ENCODE data around the gene CD52. TPM values are rescaled to one million over a fixed set of nuclear protein-coding genes. Genes with fewer than 3 reads are reported as not detected.

The CD52 gene
- total and polyA plus RNA-seq, 2 of the 13 experiments (the other 11 are each of a cell fraction or from before 2014, with no cell fraction given), result 0.32 TPM; not detected in 1

DNA sequence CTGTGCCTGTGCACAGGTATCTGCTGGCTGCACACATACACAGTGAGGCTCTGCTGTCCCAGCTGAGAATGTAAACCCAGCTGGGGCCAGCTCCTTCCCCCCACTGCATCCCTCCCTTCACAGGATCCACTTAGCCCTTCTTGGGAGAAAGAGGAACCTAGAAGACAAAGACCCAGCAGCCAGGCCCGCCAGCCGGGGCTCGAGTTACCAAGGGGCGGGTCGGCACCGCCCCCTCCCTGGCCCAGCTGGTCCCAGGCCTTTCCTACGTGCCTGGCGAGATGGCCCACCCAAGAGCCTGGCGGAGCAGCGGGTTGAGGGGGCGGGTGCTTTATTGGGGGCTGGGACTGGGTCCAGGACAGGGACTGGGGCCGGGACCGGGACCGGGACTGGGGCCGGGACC, 35.8 kb upstream of the CD52 start:
- no peak overlapping the region for H3K27ac ChIP-seq (ENCODE audit: extremely low read length, insufficient read depth, low read length)
- H3K9me3 ChIP-seq (ENCODE audit: low read length), result no peaks in the 10 kb centered on the region
- H3K36me3 ChIP-seq (replicated peaks in 1 of 2; ENCODE audit: control insufficient read depth in 1 of 2, insufficient read depth in 2 of 2, low read length in 2 of 2), result peaks cover 8 to 15% of the 10 kb centered on the region in 2 experiments; a peak in 4 of 5 replicates
- no peak overlapping the region for H3K9ac ChIP-seq (ENCODE audit: insufficient read depth, low read depth, low read length)
- no peaks in the 10 kb centered on the region for H3K79me2 ChIP-seq (ENCODE audit: insufficient read depth, low read length)
- no peak for ATAC-seq
- H3K4me2 ChIP-seq (ENCODE audit: low read depth, low read length), result no peak overlapping the region
- no TSS peak for BruUV-seq (replicated peaks)
- intact Hi-C loops (cut with micrococcal nuclease; ENCODE audit: unreplicated experiment) (no loop called here), in situ Hi-C loops (cut with HindIII; ENCODE audit: extremely low pct_ligation_motif_present, low pct_unique_long_range_greater_than_20kb) (loop anchor here (5.0 kb wide), 2 partner anchors 40 to 110 kb away; no protein-coding TSS in a partner anchor)
- POLR2A ChIA-PET, result no interaction called here
- no peaks in the 10 kb centered on the region for H3K27me3 ChIP-seq (ENCODE audit: control insufficient read depth in 1 of 2, insufficient read depth in 2 of 2, low read length in 2 of 2)
- no peak overlapping the region for H2AFZ ChIP-seq (ENCODE audit: low read length)
- no peak overlapping the region for H3K4me3 ChIP-seq (replicated peaks in 1 of 3; ENCODE audit: insufficient read depth in 1 of 3, low read depth in 2 of 3, low read length in 3 of 3)
- DNase-seq (ENCODE audit: low spot score), result no peak
- WGBS (ENCODE audit: low lambda C conversion rate), result 88% methylated on average over 13 of the region's 15 CpGs
- peaks cover 31% of the 10 kb centered on the region for H3K4me1 ChIP-seq (ENCODE audit: insufficient read depth, low read length)
- no peak for FAIRE-seq
- CTCF ChIA-PET (ENCODE audit: low intra/inter-chr PET ratio, low total read pairs), result interaction anchor here (0.9 kb wide), 1 partner anchor 82 kb away, joined by 3 read pairs; no protein-coding TSS in a partner anchor
- H4K20me1 ChIP-seq (ENCODE audit: insufficient read depth, low read length), result no peaks in the 10 kb centered on the region
- TF ChIP-seq ZNF383 (CRISPR knock-in tag; IDR thresholded peaks at IDR 0.05; ENCODE audit: borderline replicate concordance) (no peak), FOXA3 (CRISPR knock-in tag; IDR thresholded peaks at IDR 0.05) (no peak), ZNF788 (CRISPR knock-in tag; IDR thresholded peaks at IDR 0.05; ENCODE audit: borderline replicate concordance) (no peak), REXO4 (CRISPR knock-in tag; IDR thresholded peaks at IDR 0.05; ENCODE audit: borderline replicate concordance) (no peak), ZNF75D (CRISPR knock-in tag; IDR thresholded peaks at IDR 0.05; ENCODE audit: borderline replicate concordance) (no peak), ZNF263 (CRISPR knock-in tag; IDR thresholded peaks at IDR 0.05) (no peak), HOXA5 (CRISPR knock-in tag; IDR thresholded peaks at IDR 0.05) (no peak), EEA1 (CRISPR knock-in tag; IDR thresholded peaks at IDR 0.05; ENCODE audit: borderline replicate concordance) (no peak), SAFB2 (CRISPR knock-in tag; IDR thresholded peaks at IDR 0.05; ENCODE audit: borderline replicate concordance, low read depth) (no peak), ZNF883 (CRISPR knock-in tag; IDR thresholded peaks at IDR 0.05; ENCODE audit: not compliant biosample characterization) (no peak), NAIF1 (CRISPR knock-in tag; IDR thresholded peaks at IDR 0.05; ENCODE audit: borderline replicate concordance) (no peak), POGZ (CRISPR knock-in tag; IDR thresholded peaks at IDR 0.05) (no peak), SOX13 (IDR thresholded peaks at IDR 0.05) (no peak), SOX13 (CRISPR knock-in tag; conservative IDR thresholded peaks at IDR 0.05 in 1 of 2, IDR thresholded peaks at IDR 0.05 in 1 of 2) (no peak), ZHX1 (CRISPR knock-in tag; IDR thresholded peaks at IDR 0.05; ENCODE audit: low read depth) (no peak), U2AF2 (IDR thresholded peaks at IDR 0.05; ENCODE audit: low read depth, low read length) (no peak), KMT2B (CRISPR knock-in tag; IDR thresholded peaks at IDR 0.05) (no peak)
- TF ChIP-seq, protein P1, sequence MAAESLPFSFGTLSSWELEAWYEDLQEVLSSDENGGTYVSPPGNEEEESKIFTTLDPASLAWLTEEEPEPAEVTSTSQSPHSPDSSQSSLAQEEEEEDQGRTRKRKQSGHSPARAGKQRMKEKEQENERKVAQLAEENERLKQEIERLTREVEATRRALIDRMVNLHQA (CRISPR knock-in tag; IDR thresholded peaks at IDR 0.05), result no peak

All from HepG2 (cell line).